Gastrocnemius medialis (tissue), 4 donors: Measurements from ENCODE around the gene RNF44. TPM values are rescaled to one million over a fixed set of nuclear protein-coding genes. Genes with fewer than 3 reads are reported as not detected.
A peak's percentile ranks its signal among the peaks of the same experiment; 100 is the strongest.

Experiments used
- ATAC-seq, 2 donors: fragments of 150-250 bp; one replicate each; pipeline ENCODE4 v1.9.1; 2016
- DNase-seq, 2 donors: peaks; one replicate each; pipeline ENCODE4 v3.0.0-alpha.2; 2019
- H3K27ac ChIP-seq, 4 donors: fragments of 200-600 bp; sonication (generic); 1 replicate in 1 of 4; 2 replicates in 3 of 4; pipeline ENCODE4 v1.5.1; 2016 to 2018; ENCODE audit warnings: mild to moderate bottlenecking in 2 of 4, moderate library complexity in 1 of 4
- H3K27me3 ChIP-seq, 3 donors: fragments of 200-600 bp; sonication (generic) in 2 of 3; 1 replicate in 1 of 3; 2 replicates in 2 of 3; pipeline versions ENCODE4 v1.5.1 to v1.6.0; 2016 to 2019; ENCODE audit warnings: mild to moderate bottlenecking in 1 of 3, moderate library complexity in 1 of 3
- H3K36me3 ChIP-seq, 2 donors: fragments of 200-600 bp; sonication (generic) in 1 of 2; one replicate each; pipeline ENCODE4 v1.5.1; 2017 to 2018
- H3K4me1 ChIP-seq, 2 donors: fragments of 200-600 bp; sonication (generic) in 1 of 2; one replicate each; pipeline ENCODE4 v1.5.1; 2016 to 2017; ENCODE audit warnings: mild to moderate bottlenecking in 2 of 2
- H3K4me3 ChIP-seq, 4 donors: fragments of 200-600 bp; sonication (generic) in 3 of 4; 1 replicate in 1 of 4; 2 replicates in 3 of 4; pipeline ENCODE4 v1.5.1; 2016 to 2019; ENCODE audit warnings: mild to moderate bottlenecking in 2 of 4
- H3K9me3 ChIP-seq, 3 donors: fragments of 200-600 bp; sonication (generic) in 2 of 3; 1 replicate in 1 of 3; 2 replicates in 2 of 3; pipeline ENCODE4 v1.5.1; 2016 to 2019
- CTCF ChIP-seq, 5 experiments: fragments of 450-650 bp in 3 of 5; fragments of 200-600 bp in 2 of 5; sonication (generic) in 2 of 5; IDR thresholded peaks in 4 of 5; conservative IDR thresholded peaks in 1 of 5; 1 replicate in 4 of 5; 2 replicates in 1 of 5; pipeline ENCODE4 v1.5.1; 2016 to 2019; ENCODE audit warnings: antibody characterized with exemption in 5 of 5, mild to moderate bottlenecking in 3 of 5, moderate library complexity in 3 of 5
- POLR2A ChIP-seq, 2 donors: fragments of 450-650 bp; IDR thresholded peaks; one replicate each; pipeline ENCODE4 v1.6.1; 2017; ENCODE audit warnings: antibody characterized with exemption in 2 of 2, mild to moderate bottlenecking in 2 of 2, moderate library complexity in 2 of 2
- in situ Hi-C, 4 donors: fragments of 200-750 bp; cut with MboI; loops; one replicate each; pipeline versions ENCODE4 v1.15.0 to v1.8.0; 2017; ENCODE audit warnings: low sequenced_read_pairs in 4 of 4
- intact Hi-C: fragments of 100-400 bp; cut with DNase I; formaldehyde crosslinking; loops from one replicate; pipeline ENCODE4 v1.15.1; 2023; ENCODE audit warnings: low total_unique reads
- total RNA-seq, 4 donors: library from RNA; depleted of rRNA; stranded (reverse); fragments of >200 nt; gene quantifications; one replicate each; pipeline versions ENCODE4 v1.1.0 to v1.2.3, GENCODE V29; 2016

Gene RNF44
- total RNA-seq, 4 donors from 2014 or later = 4.1 to 7.0 (median 6.7) TPM

DNA sequence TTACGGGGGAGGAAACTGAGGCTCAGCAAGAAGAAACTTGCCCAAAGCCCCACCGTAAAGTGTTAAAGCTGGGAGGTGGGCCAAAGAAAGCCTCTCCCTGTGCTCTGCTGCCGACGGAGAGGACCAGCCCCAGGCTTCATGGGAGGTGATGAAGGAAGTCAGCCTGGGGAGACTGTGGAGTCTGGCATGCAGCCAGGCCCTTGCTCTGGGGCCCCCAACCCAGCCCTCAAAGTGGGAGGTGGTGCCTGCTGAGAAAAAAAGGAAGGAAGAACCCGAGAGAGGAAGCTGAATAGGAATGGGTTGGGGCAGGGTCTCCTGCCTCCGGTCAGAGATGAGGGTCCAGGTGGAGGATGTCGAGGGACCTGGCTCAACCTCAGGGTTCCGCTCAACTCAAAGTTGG is 3.8 kb downstream of the RNF44 start:
- no peaks in the 10 kb centered on the region for H3K9me3 ChIP-seq
- H3K4me1 ChIP-seq = peaks cover 34 to 44% of the 10 kb centered on the region in 2 donors
- H3K36me3 ChIP-seq = peaks cover 0 to 32% of the 10 kb centered on the region in 2 donors
- DNase-seq = no peak
- no peak overlapping the region for H3K4me3 ChIP-seq
- in situ Hi-C loops (loop anchor here in 3 of 4 donors (10.0 to 25.0 kb wide), 4 partner anchors 96 to 479 kb away; partner anchors contain the start of genes UIMC1 (in 2 of the 3), CLTB (in 1 of the 3), FAF2 (in 1 of the 3) and ZNF346 (in 1 of the 3)), intact Hi-C loops (no loop called here)
- no peak for TF ChIP-seq CTCF (IDR thresholded peaks at IDR 0.05 in 4 of 5, conservative IDR thresholded peaks at IDR 0.05 in 1 of 5)
- no peak for TF ChIP-seq POLR2A (IDR thresholded peaks at IDR 0.05)
- no peaks in the 10 kb centered on the region for H3K27me3 ChIP-seq
- ATAC-seq = no peak
- peak overlapping the region; percentile 94 to 100 (median 97) for H3K27ac ChIP-seq

- intact Hi-C loops (no loop called here), in situ Hi-C loops (loop anchor here in 3 of 4 donors (10.0 to 25.0 kb wide), 4 partner anchors 95 to 480 kb away; partner anchors contain the start of genes UIMC1 (in 2 of the 3), CLTB (in 1 of the 3), FAF2 (in 1 of the 3) and ZNF346 (in 1 of the 3))
- peak overlapping the region; percentile 94 to 100 (median 97) for H3K27ac ChIP-seq
- H3K36me3 ChIP-seq = peaks cover 0 to 38% of the 10 kb centered on the region in 2 donors
- TF ChIP-seq CTCF (IDR thresholded peaks at IDR 0.05 in 4 of 5, conservative IDR thresholded peaks at IDR 0.05 in 1 of 5) (no peak), POLR2A (IDR thresholded peaks at IDR 0.05) (no peak)
- H3K27me3 ChIP-seq = no peaks in the 10 kb centered on the region
- peaks cover 30 to 41% of the 10 kb centered on the region in 2 donors for H3K4me1 ChIP-seq
- ATAC-seq (no peak), DNase-seq (no peak)
- no peaks in the 10 kb centered on the region for H3K9me3 ChIP-seq
- no peak overlapping the region for H3K4me3 ChIP-seq
Observed at GRCh38 chr5:176532795-176533194, 4.4 kb downstream of the RNF44 start.

DNA sequence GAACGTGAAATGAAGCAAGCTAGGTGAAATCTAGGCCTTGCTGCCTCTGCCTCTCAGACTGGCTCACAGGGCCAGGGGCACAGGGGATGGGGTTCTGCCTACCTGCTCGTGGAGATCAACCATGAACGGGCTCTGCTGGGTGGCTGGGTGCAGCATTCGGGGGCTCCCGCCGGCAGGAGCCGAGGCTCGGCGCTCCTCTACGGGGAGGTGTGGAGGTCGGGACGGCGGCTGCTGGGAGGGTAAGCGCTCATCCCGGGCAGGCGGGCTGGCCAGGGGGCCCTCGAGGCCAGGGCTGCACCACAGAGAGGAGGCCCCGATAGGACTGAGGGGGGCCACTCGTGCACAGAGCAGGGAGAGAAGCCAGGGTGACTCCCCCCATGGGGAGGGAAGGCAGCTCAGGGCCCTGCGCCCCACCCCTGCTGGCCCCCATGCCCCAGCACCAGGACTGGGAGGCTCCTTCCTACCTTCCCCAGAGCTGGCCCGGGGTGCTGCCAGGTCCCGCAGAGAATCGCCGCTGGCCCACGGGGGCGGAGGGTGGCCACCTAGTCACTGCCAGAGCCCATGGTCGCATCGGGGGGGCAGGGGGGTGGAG is 5.2 kb downstream of the RNF44 start:
- Histone ChIP-seq H3K9me3 (no peaks in the 10 kb centered on the region), H3K36me3 (peaks cover 0 to 45% of the 10 kb centered on the region in 2 donors), H3K27me3 (no peaks in the 10 kb centered on the region), H3K4me3 (no peak overlapping the region), H3K4me1 (peaks cover 30 to 41% of the 10 kb centered on the region in 2 donors), H3K27ac (no peak overlapping the region)
- ATAC-seq = no peak
- intact Hi-C loops = no loop called here
- no peak for DNase-seq
- TF ChIP-seq POLR2A (IDR thresholded peaks at IDR 0.05) = no peak
- TF ChIP-seq CTCF (IDR thresholded peaks at IDR 0.05 in 4 of 5, conservative IDR thresholded peaks at IDR 0.05 in 1 of 5) = no peak
- in situ Hi-C loops = loop anchor here in 3 of 4 donors (10.0 to 25.0 kb wide), 4 partner anchors 95 to 480 kb away; partner anchors contain the start of genes UIMC1 (in 2 of the 3), CLTB (in 1 of the 3), FAF2 (in 1 of the 3) and ZNF346 (in 1 of the 3)

DNA sequence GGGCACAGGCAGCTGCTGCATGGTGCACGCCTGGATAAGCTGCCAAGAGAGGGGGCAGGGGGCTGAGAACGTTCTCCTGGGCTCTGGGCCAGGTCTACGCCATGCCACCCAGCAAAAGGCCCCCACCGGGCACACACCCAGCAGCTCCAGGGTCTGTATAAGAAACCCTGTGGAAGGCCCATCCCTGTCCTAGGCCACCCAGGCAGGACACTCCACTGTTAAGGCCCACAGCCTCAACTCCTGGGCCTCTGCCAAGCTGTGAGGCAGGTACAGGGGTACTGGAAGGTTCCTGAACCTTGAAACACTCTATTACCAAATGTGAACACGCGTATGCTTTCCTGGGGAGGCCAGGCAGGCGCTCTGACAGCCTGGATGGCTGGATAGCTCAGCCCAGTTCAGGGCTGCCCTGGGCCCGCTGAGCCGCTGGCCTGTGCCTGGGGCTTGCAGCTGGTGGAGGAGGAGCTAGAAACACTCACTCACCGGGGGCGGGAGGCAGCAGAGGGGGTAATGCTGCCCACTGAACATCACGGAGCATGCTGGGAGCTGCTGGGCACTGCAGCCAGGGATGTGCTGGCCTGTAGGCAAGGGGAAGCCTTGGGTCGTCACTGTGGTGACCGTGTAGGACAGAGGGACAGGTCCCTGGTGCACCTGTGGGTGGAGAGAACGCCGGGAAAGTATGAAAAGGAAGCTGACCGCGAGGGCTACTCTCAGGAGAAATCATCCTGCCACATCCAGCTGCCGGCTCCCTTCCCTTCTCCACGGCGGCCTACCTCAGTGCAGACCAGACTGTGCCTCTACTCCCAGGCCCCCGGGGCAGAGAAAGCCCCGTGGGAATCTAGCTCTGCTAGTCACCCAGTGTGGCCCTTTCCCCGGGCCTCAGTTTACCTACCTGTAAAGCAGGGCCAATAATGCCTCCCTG is 6.0 kb downstream of the RNF44 start:
- ATAC-seq (no peak), DNase-seq (no peak)
- H3K4me3 ChIP-seq = no peak overlapping the region
- H3K4me1 ChIP-seq = peaks cover 30 to 40% of the 10 kb centered on the region in 2 donors
- TF ChIP-seq POLR2A (IDR thresholded peaks at IDR 0.05) = no peak
- TF ChIP-seq CTCF (IDR thresholded peaks at IDR 0.05 in 4 of 5, conservative IDR thresholded peaks at IDR 0.05 in 1 of 5) = no peak
- H3K9me3 ChIP-seq = no peaks in the 10 kb centered on the region
- H3K27me3 ChIP-seq = no peaks in the 10 kb centered on the region
- H3K27ac ChIP-seq = no peak overlapping the region
- intact Hi-C loops (no loop called here), in situ Hi-C loops (loop anchor here in 3 of 4 donors (10.0 to 25.0 kb wide), 4 partner anchors 94 to 481 kb away; partner anchors contain the start of genes UIMC1 (in 2 of the 3), CLTB (in 1 of the 3), FAF2 (in 1 of the 3) and ZNF346 (in 1 of the 3))
- peaks cover 0 to 45% of the 10 kb centered on the region in 2 donors for H3K36me3 ChIP-seq
